NT2/D1 (cell line): ENCODE results near the gene ALOX5AP.

Experiments
- SUZ12 ChIP-seq: IDR thresholded peaks from 2 replicates; pipeline ENCODE4 v1.6.1; 2011; ENCODE audit not compliant: insufficient read length, insufficient read depth; ENCODE audit errors: extremely low read depth
- YY1 ChIP-seq: IDR thresholded peaks from 2 replicates; pipeline ENCODE4 v1.6.1; 2011; ENCODE audit not compliant: insufficient read length, insufficient read depth
- ZNF274 ChIP-seq: IDR thresholded peaks from 2 replicates; pipeline ENCODE4 v1.6.1; 2011; ENCODE audit warnings: mild to moderate bottlenecking, low read depth, low read length

DNA sequence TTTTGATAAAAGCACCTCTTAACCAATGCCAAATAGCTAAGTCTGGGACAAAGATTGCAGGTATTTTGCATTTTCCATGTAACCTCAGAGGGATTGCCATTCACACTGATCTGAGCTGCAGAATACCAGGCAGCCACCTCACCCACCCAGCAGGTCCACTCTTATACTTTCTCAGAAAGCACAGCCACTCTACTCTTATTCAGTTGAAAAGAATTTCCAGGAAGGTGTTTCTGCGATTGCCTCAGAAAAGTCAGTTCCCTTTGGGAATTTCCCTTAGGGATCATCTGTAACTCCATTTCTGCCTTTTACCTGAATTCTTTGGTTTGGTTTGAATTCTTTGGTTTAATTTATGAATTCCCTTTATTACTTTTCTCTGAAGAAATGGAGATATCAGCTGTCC is 904 bp upstream of the ALOX5AP start:
- TF ChIP-seq SUZ12 (no peak), ZNF274 (no peak), YY1 (no peak)
